GM18507 (cell line): ENCODE data around the gene SBK3.
A peak's percentile ranks its signal among the peaks of the same experiment; 100 is the strongest.
"Not testable (repeated sequence)": the region's sequence is repeated elsewhere in the genome, so short reads cannot be mapped to it uniquely, and the experiment has no call there.

Source experiments
- DNase-seq: peaks from one replicate; pipeline ENCODE4 v3.0.0; 2011; ENCODE audit warnings: low read depth; ENCODE audit not compliant: insufficient read length; ENCODE audit errors: extremely low spot score
- FAIRE-seq: peaks from 2 replicates; lab custom pipeline; 2011; peaks lifted over from hg19 to GRCh38; lab: Jason Lieb, UNC

SBK3 gene

GRCh38 chr19:55527197-55528029, 17.9 kb downstream of the SBK3 start:
- FAIRE-seq (no peak), DNase-seq (no peak)

GRCh38 chr19:55526216-55527196, 18.8 kb downstream of the SBK3 start:
- FAIRE-seq (no peak), DNase-seq (no peak)

- DNase-seq = no peak
- no peak for FAIRE-seq
Measured at GRCh38 chr19:55525289-55526101, 19.8 kb downstream of the SBK3 start.

GRCh38 chr19:55520691-55521292, 24.6 kb downstream of the SBK3 start:
- FAIRE-seq (no peak), DNase-seq (no peak)

- FAIRE-seq (no peak), DNase-seq (no peak)
Measured at GRCh38 chr19:55519451-55520311, 25.7 kb downstream of the SBK3 start.

- peak; percentile 99 for FAIRE-seq
- DNase-seq = peak; percentile 100
Measured at GRCh38 chr19:55516878-55517620, 28.3 kb downstream of the SBK3 start.

- FAIRE-seq = no peak
Measured at GRCh38 chr19:55508120-55508519, 37.2 kb downstream of the SBK3 start.

GRCh38 chr19:55504981-55505380, 40.4 kb downstream of the SBK3 start:
- FAIRE-seq (no peak), DNase-seq (no peak)

More at GRCh38 chr19:55508120-55508519, 37.2 kb downstream of the SBK3 start:
- DNase-seq = no peak

GRCh38 chr19:55504252-55504603, 41.1 kb downstream of the SBK3 start:
- DNase-seq (no peak), FAIRE-seq (no peak)

- DNase-seq (peak; percentile 99), FAIRE-seq (peak; percentile 94)
Measured at GRCh38 chr19:55503502-55504251, 41.7 kb downstream of the SBK3 start.

- DNase-seq = no peak
- FAIRE-seq = no peak
Measured at GRCh38 chr19:55503157-55503501, 42.2 kb downstream of the SBK3 start.

- DNase-seq = no peak
- FAIRE-seq = no peak
Measured at GRCh38 chr19:55502197-55502952, 43.0 kb downstream of the SBK3 start.

GRCh38 chr19:55500368-55500952, 44.9 kb downstream of the SBK3 start:
- no peak for DNase-seq
- FAIRE-seq = no peak

GRCh38 chr19:55498246-55498840, 47.0 kb downstream of the SBK3 start:
- no peak for DNase-seq
- no peak for FAIRE-seq

- FAIRE-seq (no peak), DNase-seq (no peak)
Measured at GRCh38 chr19:55497763-55498162, 47.6 kb downstream of the SBK3 start.

GRCh38 chr19:55496820-55497219, 48.5 kb downstream of the SBK3 start:
- FAIRE-seq = not testable (repeated sequence)

More at GRCh38 chr19:55496820-55497219, 48.5 kb downstream of the SBK3 start:
- not testable (repeated sequence) for DNase-seq
